ENCODE data around the gene SIRT3. TPM values are rescaled to one million over a fixed set of nuclear protein-coding genes. Genes with fewer than 3 reads are reported as not detected.

SIRT3 gene
- total RNA-seq, 4 donors from 2014 or later = 8.1 to 48.0 (median 14.7) TPM

- TF ChIP-seq, protein P1, sequence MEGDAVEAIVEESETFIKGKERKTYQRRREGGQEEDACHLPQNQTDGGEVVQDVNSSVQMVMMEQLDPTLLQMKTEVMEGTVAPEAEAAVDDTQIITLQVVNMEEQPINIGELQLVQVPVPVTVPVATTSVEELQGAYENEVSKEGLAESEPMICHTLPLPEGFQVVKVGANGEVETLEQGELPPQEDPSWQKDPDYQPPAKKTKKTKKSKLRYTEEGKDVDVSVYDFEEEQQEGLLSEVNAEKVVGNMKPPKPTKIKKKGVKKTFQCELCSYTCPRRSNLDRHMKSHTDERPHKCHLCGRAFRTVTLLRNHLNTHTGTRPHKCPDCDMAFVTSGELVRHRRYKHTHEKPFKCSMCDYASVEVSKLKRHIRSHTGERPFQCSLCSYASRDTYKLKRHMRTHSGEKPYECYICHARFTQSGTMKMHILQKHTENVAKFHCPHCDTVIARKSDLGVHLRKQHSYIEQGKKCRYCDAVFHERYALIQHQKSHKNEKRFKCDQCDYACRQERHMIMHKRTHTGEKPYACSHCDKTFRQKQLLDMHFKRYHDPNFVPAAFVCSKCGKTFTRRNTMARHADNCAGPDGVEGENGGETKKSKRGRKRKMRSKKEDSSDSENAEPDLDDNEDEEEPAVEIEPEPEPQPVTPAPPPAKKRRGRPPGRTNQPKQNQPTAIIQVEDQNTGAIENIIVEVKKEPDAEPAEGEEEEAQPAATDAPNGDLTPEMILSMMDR (IDR thresholded peaks at IDR 0.05; ENCODE audit: low read depth) = no peak
Measured at GRCh38 chr11:253886-254270, 17.7 kb upstream of the SIRT3 start.

GRCh38 chr11:253160-253885, 17.2 kb upstream of the SIRT3 start:
- TF ChIP-seq, protein P1 (IDR thresholded peaks at IDR 0.05; ENCODE audit: low read depth) = no peak

GRCh38 chr11:252666-253065, 16.5 kb upstream of the SIRT3 start:
- TF ChIP-seq, protein P1 (IDR thresholded peaks at IDR 0.05; ENCODE audit: low read depth) = no peak

GRCh38 chr11:251550-251949, 15.4 kb upstream of the SIRT3 start:
- TF ChIP-seq, protein P1 (IDR thresholded peaks at IDR 0.05; ENCODE audit: low read depth) = no peak

- TF ChIP-seq, protein P1 (IDR thresholded peaks at IDR 0.05; ENCODE audit: low read depth) = no peak
Measured at GRCh38 chr11:250740-251299, 14.7 kb upstream of the SIRT3 start.

DNA sequence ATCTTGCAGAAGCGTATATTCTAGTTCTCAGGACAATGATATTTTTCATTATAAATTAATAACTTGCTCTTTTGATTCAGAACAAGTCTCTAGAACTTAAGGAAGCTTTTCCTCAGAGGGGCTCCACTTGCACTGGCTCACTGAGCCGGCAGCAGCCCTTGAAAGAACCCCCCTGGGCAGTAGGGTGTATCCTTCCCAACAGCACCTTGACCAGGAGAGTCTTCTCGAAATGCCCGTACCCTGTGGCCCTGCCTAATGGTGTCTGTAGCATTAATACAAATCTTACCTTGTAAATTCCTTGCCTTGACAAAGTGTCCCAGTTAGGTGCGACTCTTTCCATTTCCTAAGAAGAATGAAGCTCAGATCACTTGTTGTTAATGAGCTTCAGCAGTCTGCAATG, 14.1 kb upstream of the SIRT3 start:
- TF ChIP-seq, protein P1 (IDR thresholded peaks at IDR 0.05; ENCODE audit: low read depth) = no peak

DNA sequence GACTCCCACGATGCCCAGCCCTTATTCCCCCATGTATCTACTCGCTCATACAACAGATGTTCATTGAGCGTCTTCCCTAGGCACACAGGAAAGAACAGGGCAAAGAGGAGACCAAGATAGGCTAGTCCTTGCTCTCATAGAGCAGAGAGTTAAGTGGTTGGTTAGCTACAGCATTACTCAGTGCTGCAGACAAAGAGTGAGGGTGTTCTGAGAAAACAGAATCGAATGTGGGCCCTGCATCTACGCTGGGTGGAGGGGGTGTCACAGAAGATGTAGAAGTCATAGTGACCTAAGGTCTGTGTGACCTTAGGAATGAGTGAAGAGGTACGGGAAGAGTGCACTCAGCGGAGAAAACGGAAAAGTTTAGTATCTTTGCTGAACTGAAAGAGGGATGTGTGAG, 12.9 kb upstream of the SIRT3 start:
- TF ChIP-seq, protein P1 (IDR thresholded peaks at IDR 0.05; ENCODE audit: low read depth) = no peak
